GM19324 (cell line): ENCODE results near the gene NUP155.
"Not testable (repeated sequence)": the region's sequence is repeated elsewhere in the genome, so short reads cannot be mapped to it uniquely, and the experiment has no call there.

Experiments
- ATAC-seq: cut with Tn5 transposase; IDR thresholded peaks from one replicate; pipeline ENCODE4 v1.9.1; 2021; ENCODE audit warnings: mild to moderate bottlenecking, moderate library complexity; ENCODE audit not compliant: unreplicated experiment, low FRiP score

The NUP155 gene

GRCh38 chr5:37370864-37371726, at the start of gene NUP155:
Gene NUP155 (minus strand): TSS chr5:37371106. CDS start chr5:37370977, 129 bp downstream.
- peak; percentile 94 for ATAC-seq

GRCh38 chr5:37417347-37417746, 46.4 kb upstream of the NUP155 start:
- no peak for ATAC-seq

- ATAC-seq = not testable (repeated sequence)
Measured at GRCh38 chr5:37415456-37415855, 44.5 kb upstream of the NUP155 start.

- ATAC-seq = no peak
Measured at GRCh38 chr5:37412515-37412914, 41.6 kb upstream of the NUP155 start.

- no peak for ATAC-seq
Measured at GRCh38 chr5:37400501-37400900, 29.6 kb upstream of the NUP155 start.

- ATAC-seq = no peak
Measured at GRCh38 chr5:37396352-37396751, 25.4 kb upstream of the NUP155 start.

GRCh38 chr5:37391591-37391990, 20.7 kb upstream of the NUP155 start:
- no peak for ATAC-seq

GRCh38 chr5:37379100-37379628, 8.3 kb upstream of the NUP155 start, which contains the start of gene WDR70:
Gene WDR70 (plus strand): TSS chr5:37379318. CDS start chr5:37379368, 50 bp downstream.
- peak; percentile 99 for ATAC-seq

- ATAC-seq = not testable (repeated sequence)
Measured at GRCh38 chr5:37378066-37378465, 7.2 kb upstream of the NUP155 start.

GRCh38 chr5:37375091-37375490, 4.2 kb upstream of the NUP155 start:
- ATAC-seq = no peak

GRCh38 chr5:37370550-37370863, 399 bp downstream of the NUP155 start:
- ATAC-seq = no peak

GRCh38 chr5:37355161-37355560, 15.7 kb downstream of the NUP155 start:
- no peak for ATAC-seq

- not testable (repeated sequence) for ATAC-seq
Measured at GRCh38 chr5:37342741-37343140, 28.2 kb downstream of the NUP155 start.

GRCh38 chr5:37334754-37335153, 36.2 kb downstream of the NUP155 start:
- not testable (repeated sequence) for ATAC-seq

- no peak for ATAC-seq
Measured at GRCh38 chr5:37326536-37326935, 44.4 kb downstream of the NUP155 start.

- ATAC-seq = no peak
Measured at GRCh38 chr5:37323607-37324006, 47.3 kb downstream of the NUP155 start.

- ATAC-seq = no peak
Measured at GRCh38 chr5:37319037-37319782, 51.7 kb downstream of the NUP155 start.

GRCh38 chr5:37316027-37316426, 54.9 kb downstream of the NUP155 start:
- no peak for ATAC-seq

GRCh38 chr5:37310360-37310759, 60.5 kb downstream of the NUP155 start:
- ATAC-seq = no peak

GRCh38 chr5:37308793-37309192, 62.1 kb downstream of the NUP155 start:
- ATAC-seq = no peak

- ATAC-seq = no peak
Measured at GRCh38 chr5:37304888-37305287, 66.0 kb downstream of the NUP155 start.
